H1 (cell line): ENCODE measurements around the gene AQP6. TPM values are rescaled to one million over a fixed set of nuclear protein-coding genes. Genes with fewer than 3 reads are reported as not detected.

Source experiments
- CTCF ChIA-PET: fragments of 300-600 bp; sonication (Branson Sonifier 250); formaldehyde crosslinking; loops from one replicate; lab custom pipeline; 2021; ENCODE audit not compliant: partially characterized antibody; lab: Charles Lee
- POLR2A ChIA-PET: fragments of 300-600 bp; sonication (Branson Sonifier 250); formaldehyde crosslinking; loops from one replicate; lab custom pipeline; 2021; ENCODE audit warnings: inconsistent platforms; ENCODE audit not compliant: partially characterized antibody; lab: Charles Lee
- DNase-seq, 2 experiments: peaks; one replicate each; pipeline versions ENCODE4 v3.0.0 to v3.0.0-alpha.2; 2010 to 2022; ENCODE audit warnings: low spot score in 2 of 2, low read depth in 1 of 2, mixed read lengths in 1 of 2
- FAIRE-seq: peaks from 2 replicates; lab custom pipeline; 2011; peaks lifted over from hg19 to GRCh38; lab: Jason Lieb, UNC
- H2AFZ ChIP-seq: 2 replicates; pipeline ENCODE4 v1.8.1; 2012; ENCODE audit warnings: low read length, inconsistent platforms
- H2AK5ac ChIP-seq: 2 replicates; pipeline ENCODE4 v1.6.1; 2013; ENCODE audit warnings: low read depth, low read length
- H2BK120ac ChIP-seq: replicated peaks from 2 replicates; pipeline ENCODE3; 2013; ENCODE audit warnings: low read depth, low read length, inconsistent platforms
- H2BK12ac ChIP-seq: 2 replicates; pipeline ENCODE4 v1.6.1; 2013; ENCODE audit warnings: low read depth, low read length
- H2BK15ac ChIP-seq: 2 replicates; pipeline ENCODE4 v1.6.1; 2013; ENCODE audit warnings: low read length
- H2BK20ac ChIP-seq: 2 replicates; pipeline ENCODE4 v1.6.1; 2013; ENCODE audit warnings: low read length
- H2BK5ac ChIP-seq: 2 replicates; pipeline ENCODE4 v1.6.1; 2013; ENCODE audit warnings: low read depth, low read length
- H3K14ac ChIP-seq: 2 replicates; pipeline ENCODE4 v1.6.1; 2013; ENCODE audit warnings: inconsistent platforms; ENCODE audit not compliant: insufficient read length
- H3K18ac ChIP-seq: 2 replicates; pipeline ENCODE4 v1.6.1; 2013; ENCODE audit warnings: low read length; ENCODE audit errors: extremely low read depth
- H3K23ac ChIP-seq: 2 replicates; pipeline ENCODE4 v1.6.1; 2013; ENCODE audit warnings: inconsistent platforms; ENCODE audit not compliant: insufficient read length
- H3K23me2 ChIP-seq: 2 replicates; pipeline ENCODE4 v1.6.1; 2013; ENCODE audit warnings: low read depth, low read length
- H3K27ac ChIP-seq: 2 replicates; pipeline ENCODE4 v1.6.1; 2011; ENCODE audit warnings: low read depth, low read length, inconsistent platforms
- H3K27me3 ChIP-seq, 4 experiments: replicated peaks in 1 of 4; 1 replicate in 1 of 4; 2 replicates in 3 of 4; pipeline versions ENCODE4 v1.6.1 to v1.8.1; 2011 to 2013; ENCODE audit warnings: low read length in 3 of 4, mild to moderate bottlenecking in 3 of 4, inconsistent platforms in 2 of 4, mixed read lengths in 2 of 4, moderate library complexity in 1 of 4; ENCODE audit not compliant: control insufficient read depth in 3 of 4, insufficient read depth in 3 of 4; ENCODE audit errors: extremely low read depth in 1 of 4
- H3K36me3 ChIP-seq, 4 experiments: 2 replicates each; pipeline versions ENCODE4 v1.6.1 to v1.8.1; 2011 to 2013; ENCODE audit warnings: mild to moderate bottlenecking in 4 of 4, low read length in 3 of 4, moderate library complexity in 2 of 4, control low read depth in 1 of 4, inconsistent platforms in 1 of 4; ENCODE audit not compliant: insufficient read depth in 4 of 4, control insufficient read depth in 2 of 4
- H3K4ac ChIP-seq: replicated peaks from 2 replicates; pipeline ENCODE3; 2013; ENCODE audit warnings: low read length, low read depth, mixed read lengths, inconsistent platforms; ENCODE audit not compliant: insufficient read length
- H3K4me1 ChIP-seq, 4 experiments: replicated peaks in 1 of 4; 1 replicate in 1 of 4; 2 replicates in 3 of 4; pipeline versions ENCODE4 v1.6.1 to v1.8.1; 2011 to 2013; ENCODE audit warnings: low read length in 3 of 4, inconsistent platforms in 2 of 4, mixed read lengths in 1 of 4; ENCODE audit not compliant: insufficient read depth in 4 of 4, control insufficient read depth in 3 of 4
- H3K4me2 ChIP-seq, 2 experiments: 2 replicates each; pipeline versions ENCODE4 v1.6.1 to v1.8.1; 2011 to 2013; ENCODE audit warnings: low read depth in 2 of 2, low read length in 2 of 2, control low read depth in 1 of 2, inconsistent platforms in 1 of 2, mild to moderate bottlenecking in 1 of 2; ENCODE audit not compliant: insufficient read depth in 1 of 2
- H3K4me3 ChIP-seq, 4 experiments: fragments of 200-600, 300-600 bp in 1 of 4; sonication (generic), shearing (Covaris generic), sonication (Bioruptor Twin) in 1 of 4; 2 replicates each; pipeline versions ENCODE4 v1.5.1 to v1.8.1; 2011 to 2016; ENCODE audit warnings: low read length in 4 of 4, low read depth in 3 of 4, control low read depth in 2 of 4, inconsistent platforms in 2 of 4, mild to moderate bottlenecking in 2 of 4, mixed read lengths in 1 of 4, moderate library complexity in 1 of 4; ENCODE audit not compliant: insufficient read depth in 2 of 4; ENCODE audit errors: extremely low read depth in 1 of 4
- H3K56ac ChIP-seq: replicated peaks from 2 replicates; pipeline ENCODE3; 2013; ENCODE audit warnings: low read depth, mild to moderate bottlenecking, mixed read lengths, low read length, inconsistent platforms; ENCODE audit not compliant: insufficient read length
- H3K79me1 ChIP-seq: 2 replicates; pipeline ENCODE4 v1.6.1; 2013; ENCODE audit warnings: low read depth, low read length, control low read depth
- H3K79me2 ChIP-seq, 2 experiments: 2 replicates each; pipeline versions ENCODE4 v1.6.1 to v1.8.1; 2012 to 2013; ENCODE audit warnings: low read length in 2 of 2, mild to moderate bottlenecking in 2 of 2, inconsistent platforms in 1 of 2; ENCODE audit not compliant: insufficient read depth in 2 of 2, control insufficient read depth in 1 of 2
- H3K9ac ChIP-seq, 4 experiments: replicated peaks in 1 of 4; 1 replicate in 1 of 4; 2 replicates in 3 of 4; pipeline versions ENCODE4 v1.6.1 to v1.8.1; 2011 to 2013; ENCODE audit warnings: low read depth in 3 of 4, low read length in 3 of 4, control low read depth in 2 of 4, mild to moderate bottlenecking in 2 of 4, moderate library complexity in 2 of 4, inconsistent platforms in 1 of 4; ENCODE audit errors: extremely low read depth in 1 of 4
- H3K9me3 ChIP-seq, 2 experiments: 2 replicates each; pipeline versions ENCODE4 v1.6.1 to v1.8.1; 2012 to 2013; ENCODE audit warnings: mild to moderate bottlenecking in 2 of 2, moderate library complexity in 2 of 2, control low read depth in 1 of 2, inconsistent platforms in 1 of 2, low read depth in 1 of 2, low read length in 1 of 2, mixed read lengths in 1 of 2; ENCODE audit not compliant: insufficient read depth in 2 of 2
- H4K20me1 ChIP-seq, 2 experiments: replicated peaks in 1 of 2; 2 replicates each; pipeline versions ENCODE3 to v1.8.1; 2011 to 2013; ENCODE audit warnings: inconsistent platforms in 2 of 2, low read length in 2 of 2, mild to moderate bottlenecking in 1 of 2; ENCODE audit not compliant: insufficient read depth in 2 of 2, control insufficient read depth in 1 of 2
- H4K5ac ChIP-seq: 2 replicates; pipeline ENCODE4 v1.6.1; 2013; ENCODE audit warnings: low read length, low read depth, mixed read lengths, inconsistent platforms; ENCODE audit not compliant: insufficient read length
- H4K8ac ChIP-seq: 2 replicates; pipeline ENCODE4 v1.8.0; 2013; ENCODE audit warnings: mild to moderate bottlenecking, moderate library complexity, low read length, inconsistent platforms; ENCODE audit not compliant: insufficient read depth; ENCODE audit errors: extremely low read depth
- H4K91ac ChIP-seq: replicated peaks from 2 replicates; pipeline ENCODE3; 2013; ENCODE audit warnings: low read length, mixed read lengths, inconsistent platforms; ENCODE audit not compliant: insufficient read length
- BACH1 ChIP-seq: IDR thresholded peaks from 2 replicates; pipeline ENCODE4 v1.6.1; 2012; ENCODE audit warnings: low read length, improper control_type of control experiment
- CHD1 ChIP-seq: IDR thresholded peaks from 2 replicates; pipeline ENCODE4 v1.6.1; 2012; ENCODE audit warnings: low read depth, low read length, improper control_type of control experiment
- HDAC6 ChIP-seq: IDR thresholded peaks from one replicate; pipeline ENCODE4 v1.7.1; 2012; ENCODE audit warnings: low read depth, mild to moderate bottlenecking, inconsistent platforms, low read length, moderate library complexity
- RAD21 ChIP-seq, 2 experiments: IDR thresholded peaks in 1 of 2; conservative IDR thresholded peaks in 1 of 2; 2 replicates each; pipeline ENCODE4 v1.6.1; 2011; ENCODE audit warnings: low read depth in 2 of 2, low read length in 2 of 2, improper control_type of control experiment in 1 of 2, inconsistent platforms in 1 of 2, mild to moderate bottlenecking in 1 of 2, moderate library complexity in 1 of 2
- RXRA ChIP-seq: IDR thresholded peaks from 2 replicates; pipeline ENCODE4 v1.6.1; 2011; ENCODE audit warnings: low read depth, mild to moderate bottlenecking, low read length, moderate library complexity; ENCODE audit not compliant: insufficient read depth
- USF2 ChIP-seq: IDR thresholded peaks from 2 replicates; pipeline ENCODE4 v1.6.1; 2011; ENCODE audit warnings: low read length, improper control_type of control experiment
- WGBS, 2 experiments: shearing (Covaris generic) in 1 of 2; methylation state at CpG; one replicate each; pipeline versions ENCODE4 v1.1.6 to v1.1.7; 2013 to 2015; ENCODE audit warnings: low lambda C conversion rate in 2 of 2, mixed read lengths in 2 of 2, inconsistent platforms in 1 of 2, low coverage in 1 of 2, missing lambda C conversion rate in 1 of 2; ENCODE audit not compliant: insufficient replicate concordance in 2 of 2, insufficient coverage in 1 of 2, insufficient read length in 1 of 2; ENCODE audit errors: extremely low coverage in 1 of 2, missing lambda C conversion rate in 1 of 2; 5-methylcytosine and 5-hydroxymethylcytosine counted together
- polyA plus RNA-seq, 7 experiments: library from polyadenylated mRNA; depleted of rRNA in 3 of 7; stranded (reverse) in 5 of 7; unstranded in 2 of 7; fragments of >200 nt in 5 of 7; fragments of 200-250 nt in 2 of 7; gene quantifications; 1 replicate in 5 of 7; 2 replicates in 1 of 7; 4 replicates in 1 of 7; pipeline versions ENCODE4 v1.2.1 to v1.2.3, GENCODE V29; 2011 to 2013; ENCODE audit warnings: missing spikeins in 2 of 7, mixed read lengths in 2 of 7
- total RNA-seq: library from RNA; stranded (reverse); fragmentation: NEBNext Ultra II Directional; extraction: Animal tissue kit (Norgen Biotek cat#: 25700); gene quantifications from 2 replicates; pipeline ENCODE4 v1.2.1, GENCODE V29; 2021

Gene AQP6
- total and polyA plus RNA-seq, 2 of the 8 experiments (the other 6 are each of a cell fraction or from before 2014, with no cell fraction given), result 0.03 to 0.17 TPM

DNA sequence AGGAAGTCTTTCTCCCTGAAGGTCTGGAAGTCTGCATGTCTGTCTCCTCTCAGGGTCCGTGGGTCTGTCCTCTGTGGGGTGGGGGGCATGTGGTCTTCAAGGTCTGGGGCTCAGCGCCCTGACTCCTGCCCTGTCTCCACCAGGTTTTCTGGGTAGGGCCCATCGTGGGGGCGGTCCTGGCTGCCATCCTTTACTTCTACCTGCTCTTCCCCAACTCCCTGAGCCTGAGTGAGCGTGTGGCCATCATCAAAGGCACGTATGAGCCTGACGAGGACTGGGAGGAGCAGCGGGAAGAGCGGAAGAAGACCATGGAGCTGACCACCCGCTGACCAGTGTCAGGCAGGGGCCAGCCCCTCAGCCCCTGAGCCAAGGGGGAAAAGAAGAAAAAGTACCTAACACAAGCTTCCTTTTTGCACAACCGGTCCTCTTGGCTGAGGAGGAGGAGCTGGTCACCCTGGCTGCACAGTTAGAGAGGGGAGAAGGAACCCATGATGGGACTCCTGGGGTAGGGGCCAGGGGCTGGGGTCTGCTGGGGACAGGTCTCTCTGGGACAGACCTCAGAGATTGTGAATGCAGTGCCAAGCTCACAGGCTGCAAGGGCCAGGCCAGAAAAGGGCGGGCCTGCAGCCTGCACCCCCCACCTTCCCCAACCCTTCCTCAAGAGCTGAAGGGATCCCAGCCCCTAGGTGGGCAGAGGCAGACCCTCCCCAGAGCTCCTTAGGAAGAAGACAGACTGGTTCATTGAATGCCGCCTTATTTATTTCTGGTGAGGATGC is 7.7 kb upstream of the AQP6 start:
- 79% methylated on average over 13 of the region's 13 CpGs; no CpG with 5 or more reads in 1 of the 2 experiments for WGBS, 2 experiments
- POLR2A ChIA-PET, result interaction anchor here (1.3 to 1.5 kb wide), 2 partner anchors 10 to 19 kb away, joined by 3 read pairs; no protein-coding TSS in a partner anchor
- H3K4me1 ChIP-seq, result peaks cover 0 to 16% (median 8%) of the 10 kb centered on the region in 4 experiments; a peak in 6 of 7 replicates
- no peak overlapping the region for H2BK120ac ChIP-seq
- no peak overlapping the region for H3K4ac ChIP-seq
- H3K9me3 ChIP-seq, result no peaks in the 10 kb centered on the region
- H3K36me3 ChIP-seq, result no peaks in the 10 kb centered on the region
- no peak overlapping the region for H2BK12ac ChIP-seq
- H2BK5ac ChIP-seq, result no peak overlapping the region
- peaks cover 6% of the 10 kb centered on the region; the same call in 1 of the 2 replicates for H3K23me2 ChIP-seq
- no peak overlapping the region for H3K27ac ChIP-seq
- no peak overlapping the region for H3K56ac ChIP-seq
- H4K20me1 ChIP-seq, result no peaks in the 10 kb centered on the region
- H2AK5ac ChIP-seq, result no peak overlapping the region
- H3K4me3 ChIP-seq, result no peak overlapping the region
- no peak overlapping the region for H3K9ac ChIP-seq
- H3K14ac ChIP-seq, result no peak overlapping the region
- CTCF ChIA-PET, result interaction anchor here (0.5 to 23.0 kb wide), 18 partner anchors 9 to 1371 kb away, joined by 3 to 420 read pairs (median 24); partner anchors contain the start of genes AQP2, ASIC1 and SMARCD1
- no peak overlapping the region for H4K8ac ChIP-seq
- FAIRE-seq (no peak), DNase-seq (no peak)
- H2AFZ ChIP-seq, result no peak overlapping the region
- no peak overlapping the region for H3K4me2 ChIP-seq
- H3K23ac ChIP-seq, result no peak overlapping the region
- no peaks in the 10 kb centered on the region for H3K79me2 ChIP-seq
- no peak overlapping the region for H3K18ac ChIP-seq
- H2BK15ac ChIP-seq, result no peak overlapping the region
- H3K79me1 ChIP-seq, result no peaks in the 10 kb centered on the region
- TF ChIP-seq RAD21 (IDR thresholded peaks at IDR 0.05 in 1 of 2, conservative IDR thresholded peaks at IDR 0.05 in 1 of 2; ENCODE audit: low read depth in 2 of 2, low read length in 2 of 2) (no peak), HDAC6 (no peak), CHD1 (no peak), BACH1 (no peak), RXRA (no peak), USF2 (no peak)
- H4K91ac ChIP-seq, result no peak overlapping the region
- H4K5ac ChIP-seq, result no peak overlapping the region
- no peak overlapping the region for H2BK20ac ChIP-seq
- H3K27me3 ChIP-seq, result peaks cover 12 to 59% (median 39%) of the 10 kb centered on the region in 4 experiments
